Right forelimb (tissue), 1 donor: Measurements from ENCODE around the gene HRAS.

ENCODE experiments used
- DNase-seq: peaks from one replicate; pipeline ENCODE4 v3.0.0-alpha.2; 2018

Gene HRAS

GRCh38 chr11:491358-491757 is 44.0 kb downstream of the HRAS start:
- DNase-seq = no peak

- DNase-seq = no peak
Observed at GRCh38 chr11:490930-491260, 44.5 kb downstream of the HRAS start.

GRCh38 chr11:490186-490929 is 45.0 kb downstream of the HRAS start:
- no peak for DNase-seq

- no peak for DNase-seq
Observed at GRCh38 chr11:489610-490185, 45.7 kb downstream of the HRAS start.

GRCh38 chr11:488992-489391 is 46.4 kb downstream of the HRAS start:
- no peak for DNase-seq

GRCh38 chr11:488579-488978 is 46.8 kb downstream of the HRAS start:
- DNase-seq = no peak

- no peak for DNase-seq
Observed at GRCh38 chr11:488062-488461, 47.3 kb downstream of the HRAS start.

GRCh38 chr11:487571-488021 is 47.8 kb downstream of the HRAS start:
- no peak for DNase-seq

GRCh38 chr11:486189-486588 is 49.2 kb downstream of the HRAS start:
- DNase-seq = no peak

GRCh38 chr11:484616-485015 is 50.8 kb downstream of the HRAS start:
- DNase-seq = no peak
